Smooth muscle cell (in vitro differentiated cells): Measurements from ENCODE around the gene FNDC1. TPM values are rescaled to one million over a fixed set of nuclear protein-coding genes. Genes with fewer than 3 reads are reported as not detected.

ENCODE experiments used
- DNase-seq: peaks from one replicate; lab custom pipeline; 2025; ENCODE audit not compliant: unreplicated experiment; lab: John Stamatoyannopoulos, UW
- H2AFZ ChIP-seq: fragments of 200-600 bp; sonication (generic); 2 replicates; pipeline ENCODE4 v1.6.0; 2016; ENCODE audit warnings: antibody characterized with exemption, low read depth, mild to moderate bottlenecking
- H3F3A ChIP-seq: fragments of 200-600 bp; sonication (generic); 2 replicates; pipeline ENCODE4 v1.6.0; 2017; ENCODE audit warnings: antibody characterized with exemption, low read depth
- H3K27ac ChIP-seq: fragments of 200-600 bp; sonication (generic); 2 replicates; pipeline ENCODE4 v1.5.1; 2016; ENCODE audit warnings: low read depth, mild to moderate bottlenecking
- H3K27me3 ChIP-seq: fragments of 200-600 bp; sonication (generic); 2 replicates; pipeline ENCODE4 v1.6.1; 2016; ENCODE audit warnings: low read depth, mild to moderate bottlenecking
- H3K36me3 ChIP-seq: fragments of 200-600 bp; sonication (generic); 2 replicates; pipeline ENCODE4 v1.5.1; 2016; ENCODE audit warnings: low read depth
- H3K4me1 ChIP-seq: fragments of 200-600 bp; sonication (generic); 2 replicates; pipeline ENCODE4 v1.5.1; 2016; ENCODE audit warnings: low read depth
- H3K4me2 ChIP-seq: fragments of 200-600 bp; sonication (generic); 2 replicates; pipeline ENCODE4 v1.6.0; 2016; ENCODE audit warnings: mild to moderate bottlenecking
- H3K4me3 ChIP-seq: fragments of 200-600 bp; sonication (generic); 2 replicates; pipeline ENCODE4 v1.5.1; 2016; ENCODE audit warnings: mild to moderate bottlenecking
- H3K79me2 ChIP-seq: fragments of 200-600 bp; sonication (generic); 2 replicates; pipeline ENCODE4 v1.6.0; 2016; ENCODE audit warnings: low read depth, mild to moderate bottlenecking
- H3K9ac ChIP-seq: fragments of 200-600 bp; sonication (generic); 2 replicates; pipeline ENCODE4 v1.6.0; 2016; ENCODE audit warnings: low read depth
- H3K9me3 ChIP-seq: fragments of 200-600 bp; sonication (generic); replicated peaks from 2 replicates; pipeline ENCODE4 v1.5.1; 2016; ENCODE audit warnings: low read depth
- H4K20me1 ChIP-seq: fragments of 200-600 bp; sonication (generic); 2 replicates; pipeline ENCODE4 v1.6.0; 2016; ENCODE audit warnings: low read depth
- WGBS: methylation state at CpG from one replicate; pipeline ENCODE4 v1.1.7; 2016; ENCODE audit warnings: low lambda C conversion rate; 5-methylcytosine and 5-hydroxymethylcytosine counted together
- polyA plus RNA-seq: library from polyadenylated mRNA; unstranded; fragments of >200 nt; fragmentation: Nextera tagmentation; extraction: Ambion mirVana; gene quantifications from 2 replicates; pipeline ENCODE4 v1.2.1, GENCODE V29; 2016
- total RNA-seq: library from RNA; depleted of rRNA; stranded (reverse); fragments of >200 nt; gene quantifications from 2 replicates; pipeline ENCODE4 v1.2.3, GENCODE V29; 2014
- TF ChIP-seq, protein P1 (sequence below): fragments of 200-600 bp; sonication (generic); IDR thresholded peaks from 2 replicates; pipeline ENCODE4 v1.5.1; 2017; ENCODE audit warnings: borderline replicate concordance, mild to moderate bottlenecking, antibody characterized with exemption; ENCODE audit not compliant: insufficient read depth, poor library complexity, severe bottlenecking

FNDC1 gene
- total and polyA plus RNA-seq, 2 experiments from 2014 or later: 0.39 TPM; not detected in 1

DNA sequence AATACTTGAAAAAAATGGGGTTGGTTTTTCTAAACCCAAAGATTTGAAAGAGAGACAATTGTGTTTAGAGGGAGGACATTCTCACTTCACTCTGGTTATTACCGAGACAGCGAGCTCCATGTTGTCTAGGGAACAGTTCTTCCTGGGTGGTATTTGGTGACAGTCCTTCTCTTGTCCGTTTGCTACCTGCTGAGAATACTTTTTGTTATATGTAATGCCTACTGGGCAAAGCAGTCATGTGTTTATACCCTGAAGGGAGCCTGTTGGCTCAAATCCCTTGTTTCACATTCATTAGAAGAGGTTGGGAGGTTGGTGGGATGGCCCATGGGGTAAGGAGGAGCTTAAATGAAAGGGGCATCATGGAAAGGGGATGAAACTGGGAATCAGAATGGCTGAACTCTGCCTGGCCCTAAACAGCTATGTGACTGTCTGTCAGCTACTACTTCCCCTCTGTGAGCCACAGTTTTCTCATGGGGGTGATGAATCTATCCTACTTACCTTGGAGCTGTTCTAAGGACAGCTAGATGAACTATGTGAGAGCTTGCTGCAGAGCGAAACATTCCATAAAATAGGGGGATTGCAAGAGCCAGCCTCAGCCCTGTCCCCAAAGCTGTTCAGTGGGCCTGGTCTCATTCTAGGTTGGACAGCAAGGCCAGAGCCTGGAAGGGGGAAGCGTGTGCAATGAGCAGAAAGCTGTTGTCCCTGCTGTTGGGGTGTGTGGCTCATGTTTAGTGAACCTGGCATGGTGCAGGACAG is 43.5 kb downstream of the FNDC1 start:
- Histone ChIP-seq H3K27me3 (no peaks in the 10 kb centered on the region), H3K27ac (no peak overlapping the region), H3K36me3 (no peaks in the 10 kb centered on the region), H3K4me1 (no peaks in the 10 kb centered on the region), H3F3A (no peaks in the 10 kb centered on the region), H3K79me2 (no peaks in the 10 kb centered on the region), H3K9ac (no peak overlapping the region), H3K9me3 (no peaks in the 10 kb centered on the region), H4K20me1 (no peaks in the 10 kb centered on the region), H3K4me2 (no peak overlapping the region), H3K4me3 (no peak overlapping the region), H2AFZ (no peak overlapping the region)
- DNase-seq: no peak
- 94% methylated on average over 5 of the region's 5 CpGs for WGBS
- TF ChIP-seq, protein P1, sequence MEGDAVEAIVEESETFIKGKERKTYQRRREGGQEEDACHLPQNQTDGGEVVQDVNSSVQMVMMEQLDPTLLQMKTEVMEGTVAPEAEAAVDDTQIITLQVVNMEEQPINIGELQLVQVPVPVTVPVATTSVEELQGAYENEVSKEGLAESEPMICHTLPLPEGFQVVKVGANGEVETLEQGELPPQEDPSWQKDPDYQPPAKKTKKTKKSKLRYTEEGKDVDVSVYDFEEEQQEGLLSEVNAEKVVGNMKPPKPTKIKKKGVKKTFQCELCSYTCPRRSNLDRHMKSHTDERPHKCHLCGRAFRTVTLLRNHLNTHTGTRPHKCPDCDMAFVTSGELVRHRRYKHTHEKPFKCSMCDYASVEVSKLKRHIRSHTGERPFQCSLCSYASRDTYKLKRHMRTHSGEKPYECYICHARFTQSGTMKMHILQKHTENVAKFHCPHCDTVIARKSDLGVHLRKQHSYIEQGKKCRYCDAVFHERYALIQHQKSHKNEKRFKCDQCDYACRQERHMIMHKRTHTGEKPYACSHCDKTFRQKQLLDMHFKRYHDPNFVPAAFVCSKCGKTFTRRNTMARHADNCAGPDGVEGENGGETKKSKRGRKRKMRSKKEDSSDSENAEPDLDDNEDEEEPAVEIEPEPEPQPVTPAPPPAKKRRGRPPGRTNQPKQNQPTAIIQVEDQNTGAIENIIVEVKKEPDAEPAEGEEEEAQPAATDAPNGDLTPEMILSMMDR: no peak

DNA sequence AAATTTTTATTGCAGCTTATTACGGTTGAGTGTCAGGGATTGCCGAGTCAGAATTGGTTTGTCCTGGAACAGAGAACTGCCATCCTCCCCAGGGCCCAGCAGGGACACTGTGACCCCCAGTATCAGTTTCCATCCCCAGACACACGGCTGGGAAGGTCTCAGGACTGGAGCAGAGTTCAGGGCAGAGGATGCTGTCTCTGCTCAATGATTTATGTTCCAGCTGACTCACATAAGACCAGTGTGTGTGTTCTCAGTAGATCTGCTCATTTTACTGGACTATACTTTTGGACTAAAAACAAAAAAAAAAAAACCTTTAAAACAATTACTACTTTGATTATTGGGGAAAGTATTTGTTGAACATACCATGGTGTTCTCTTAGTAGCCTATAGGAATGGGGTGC is 44.2 kb downstream of the FNDC1 start:
- no peaks in the 10 kb centered on the region for H3K4me1 ChIP-seq
- no peak overlapping the region for H3K4me2 ChIP-seq
- H3K79me2 ChIP-seq: no peaks in the 10 kb centered on the region
- WGBS: 41% methylated on average over 3 of the region's 3 CpGs
- H3K27ac ChIP-seq: no peak overlapping the region
- TF ChIP-seq, protein P1: no peak
- H3K4me3 ChIP-seq: no peak overlapping the region
- H4K20me1 ChIP-seq: no peaks in the 10 kb centered on the region
- no peaks in the 10 kb centered on the region for H3K9me3 ChIP-seq
- no peak for DNase-seq
- no peaks in the 10 kb centered on the region for H3K36me3 ChIP-seq
- no peaks in the 10 kb centered on the region for H3K27me3 ChIP-seq
- no peaks in the 10 kb centered on the region for H3F3A ChIP-seq
- no peak overlapping the region for H2AFZ ChIP-seq
- no peak overlapping the region for H3K9ac ChIP-seq

DNA sequence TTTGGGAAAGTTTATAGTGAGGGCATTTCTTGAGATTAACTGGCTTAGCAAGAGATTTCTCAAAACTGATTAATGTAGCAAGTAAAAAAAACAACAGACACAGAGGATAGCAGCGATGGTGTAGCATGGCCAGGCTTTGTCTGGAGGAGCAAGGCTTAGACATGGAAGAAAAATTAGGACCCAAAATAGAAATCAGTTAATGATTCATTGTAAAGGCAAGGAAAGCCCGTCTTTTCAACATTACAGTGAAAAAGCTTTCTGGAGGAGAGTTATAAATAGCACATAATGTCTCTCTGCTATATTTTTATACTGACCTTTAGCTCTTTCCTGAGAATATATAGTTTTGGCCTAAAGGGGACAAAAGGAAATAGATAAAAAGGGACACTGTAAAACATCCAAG is 45.1 kb downstream of the FNDC1 start:
- no peak overlapping the region for H2AFZ ChIP-seq
- H3K4me3 ChIP-seq: no peak overlapping the region
- H3F3A ChIP-seq: no peaks in the 10 kb centered on the region
- H3K27me3 ChIP-seq: no peaks in the 10 kb centered on the region
- WGBS: 51% methylated on average over 2 of the region's 2 CpGs
- H3K36me3 ChIP-seq: no peaks in the 10 kb centered on the region
- no peaks in the 10 kb centered on the region for H3K79me2 ChIP-seq
- no peaks in the 10 kb centered on the region for H4K20me1 ChIP-seq
- TF ChIP-seq, protein P1: no peak
- H3K4me2 ChIP-seq: no peak overlapping the region
- no peaks in the 10 kb centered on the region for H3K4me1 ChIP-seq
- no peak for DNase-seq
- H3K9ac ChIP-seq: no peak overlapping the region
- H3K27ac ChIP-seq: no peak overlapping the region
- H3K9me3 ChIP-seq: no peaks in the 10 kb centered on the region
